ENCODE measurements around the gene PRKCSH.

DNA sequence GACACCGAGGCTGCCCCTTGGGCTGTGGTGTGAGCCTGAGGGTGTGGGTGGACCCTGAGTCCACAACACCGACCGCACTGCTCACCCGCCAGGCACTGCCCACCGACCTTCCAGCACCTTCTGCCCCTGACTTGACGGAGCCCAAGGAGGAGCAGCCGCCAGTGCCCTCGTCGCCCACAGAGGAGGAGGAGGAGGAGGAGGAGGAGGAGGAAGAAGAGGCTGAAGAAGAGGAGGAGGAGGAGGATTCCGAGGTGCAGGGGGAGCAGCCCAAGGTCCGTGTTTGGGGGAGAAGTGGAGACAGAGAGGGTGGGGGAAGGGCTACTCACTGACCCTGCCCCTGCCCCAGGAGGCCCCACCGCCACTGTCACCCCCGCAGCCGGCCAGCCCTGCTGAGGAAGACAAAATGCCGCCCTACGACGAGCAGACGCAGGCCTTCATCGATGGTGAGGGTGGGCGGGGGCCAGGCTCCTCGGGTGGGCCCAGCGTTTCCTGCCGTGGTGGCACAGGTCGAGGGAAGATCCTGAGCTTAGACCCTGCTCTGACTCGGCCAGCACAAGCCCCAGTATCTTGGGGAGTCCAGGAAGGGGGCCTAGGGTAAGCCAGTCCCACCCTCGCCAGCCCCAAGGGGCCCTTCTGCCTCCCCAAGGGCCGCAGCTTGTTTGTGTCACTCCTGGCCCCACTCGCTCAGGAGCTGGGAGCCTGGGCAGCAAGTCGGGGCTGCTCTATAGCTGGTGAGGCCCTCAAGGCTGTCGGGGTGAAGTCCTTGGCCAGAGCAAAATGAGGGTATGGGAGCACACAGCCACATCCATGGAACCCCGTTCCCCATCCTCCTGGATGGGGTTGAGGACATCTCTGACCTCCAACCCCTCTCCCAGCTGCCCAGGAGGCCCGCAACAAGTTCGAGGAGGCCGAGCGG lies 12.2 kb downstream of the PRKCSH start:
- no peak for TF ChIP-seq POLR2A (IDR thresholded peaks at IDR 0.05)
- TF ChIP-seq, protein P1, sequence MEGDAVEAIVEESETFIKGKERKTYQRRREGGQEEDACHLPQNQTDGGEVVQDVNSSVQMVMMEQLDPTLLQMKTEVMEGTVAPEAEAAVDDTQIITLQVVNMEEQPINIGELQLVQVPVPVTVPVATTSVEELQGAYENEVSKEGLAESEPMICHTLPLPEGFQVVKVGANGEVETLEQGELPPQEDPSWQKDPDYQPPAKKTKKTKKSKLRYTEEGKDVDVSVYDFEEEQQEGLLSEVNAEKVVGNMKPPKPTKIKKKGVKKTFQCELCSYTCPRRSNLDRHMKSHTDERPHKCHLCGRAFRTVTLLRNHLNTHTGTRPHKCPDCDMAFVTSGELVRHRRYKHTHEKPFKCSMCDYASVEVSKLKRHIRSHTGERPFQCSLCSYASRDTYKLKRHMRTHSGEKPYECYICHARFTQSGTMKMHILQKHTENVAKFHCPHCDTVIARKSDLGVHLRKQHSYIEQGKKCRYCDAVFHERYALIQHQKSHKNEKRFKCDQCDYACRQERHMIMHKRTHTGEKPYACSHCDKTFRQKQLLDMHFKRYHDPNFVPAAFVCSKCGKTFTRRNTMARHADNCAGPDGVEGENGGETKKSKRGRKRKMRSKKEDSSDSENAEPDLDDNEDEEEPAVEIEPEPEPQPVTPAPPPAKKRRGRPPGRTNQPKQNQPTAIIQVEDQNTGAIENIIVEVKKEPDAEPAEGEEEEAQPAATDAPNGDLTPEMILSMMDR (IDR thresholded peaks at IDR 0.05), result no peak

Measured in right lobe of liver (tissue), 4 donors.